Posterior vena cava (tissue), 2 donors: ENCODE measurements around the gene INS. TPM values are rescaled to one million over a fixed set of nuclear protein-coding genes. Genes with fewer than 3 reads are reported as not detected.
"Not testable (repeated sequence)": the region's sequence is repeated elsewhere in the genome, so short reads cannot be mapped to it uniquely, and the experiment has no call there.

Experiments
- DNase-seq: peaks from one replicate; pipeline ENCODE4 v3.0.0-alpha.2; 2020; ENCODE audit warnings: low spot score
- intact Hi-C, 2 donors: fragments of 100-400 bp; cut with DNase I; formaldehyde crosslinking; loops; one replicate each; pipeline versions ENCODE4 v1.14.1 to v1.14.2; 2022 to 2023
- total RNA-seq, 2 donors: library from RNA; stranded (reverse); fragmentation: NEBNext Ultra II Directional; extraction: Animal tissue kit (Norgen Biotek cat#: 25700); gene quantifications; one replicate each; pipeline ENCODE4 v1.2.1, GENCODE V29; 2021
- donor health status: DM: yes; HTN: yes; CAD: no.
- donor health status: DM: yes; HTN: yes; CAD: no.

The INS gene
- total RNA-seq, 2 donors from 2014 or later = not detected

DNA sequence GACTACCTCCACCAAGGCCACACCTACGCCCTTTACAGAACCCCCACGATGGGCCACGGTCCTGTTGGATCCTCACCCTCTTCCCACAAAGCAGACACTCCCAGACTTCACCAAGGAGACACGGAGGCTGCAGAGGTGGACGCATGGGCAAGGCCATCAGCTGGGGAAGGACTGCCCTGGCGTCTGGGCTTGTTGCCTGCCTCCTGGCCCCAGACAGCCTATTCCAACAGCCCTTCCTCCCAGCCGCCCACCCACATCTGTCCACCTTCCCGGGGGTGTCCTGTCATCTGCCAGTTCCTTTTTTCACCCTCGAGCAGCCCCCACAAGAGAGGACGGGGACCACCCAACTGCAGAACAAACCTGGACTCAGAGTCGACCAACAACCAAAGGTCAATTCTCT is 39.5 kb upstream of the INS start:
- peak; percentile 43 for DNase-seq
- intact Hi-C loops = no loop called here

- DNase-seq = peak; percentile 69
- intact Hi-C loops = loop anchor here (5.0 to 10.0 kb wide), 2 partner anchors 98 to 105 kb away; partner anchors contain the start of genes C11orf21 (in 1 of the 2) and TSPAN32 (in 1 of the 2)
Observed at GRCh38 chr11:2199466-2200341, 38.7 kb upstream of the INS start.

DNA sequence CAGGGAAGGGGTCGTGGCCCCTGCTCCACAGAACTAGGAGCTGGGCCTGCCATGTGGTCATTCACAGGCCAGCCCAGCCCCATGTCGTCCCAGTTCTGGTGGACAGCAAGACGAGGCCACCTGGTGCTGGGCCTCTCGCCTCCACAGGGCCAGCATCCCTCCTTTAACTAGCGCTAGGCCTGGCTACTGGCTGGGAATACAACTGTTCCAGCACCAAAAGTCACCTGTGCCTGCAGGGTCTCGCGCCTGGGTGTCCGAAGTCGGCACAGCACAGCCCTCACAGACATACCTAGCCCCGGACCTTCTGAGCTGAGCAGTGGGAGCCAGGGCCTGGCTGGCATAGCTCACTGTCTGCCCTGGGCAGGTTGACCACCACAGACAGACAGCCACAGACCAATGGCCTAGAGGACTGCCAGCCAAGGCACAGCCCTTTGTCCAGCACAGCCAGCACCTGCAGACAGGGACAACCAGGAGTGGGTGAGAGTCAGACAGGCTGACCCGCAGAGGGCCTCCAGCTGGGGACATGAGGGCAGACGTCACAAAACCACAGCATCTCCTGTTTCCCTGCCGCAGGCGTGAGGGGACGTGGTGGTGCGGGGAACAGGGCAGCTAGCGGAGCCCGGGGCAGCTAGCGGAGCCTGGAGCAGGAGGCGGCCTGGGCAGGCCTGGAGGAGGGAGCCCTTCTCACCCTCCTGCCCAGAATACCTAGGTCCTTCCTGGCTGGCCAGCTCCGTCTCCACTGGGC is 37.8 kb upstream of the INS start:
- intact Hi-C loops = loop anchor here (5.0 to 10.0 kb wide), 2 partner anchors 99 to 106 kb away; partner anchors contain the start of genes C11orf21 (in 1 of the 2) and TSPAN32 (in 1 of the 2)
- DNase-seq = no peak

- intact Hi-C loops = loop anchor here (2.0 to 10.0 kb wide), 3 partner anchors 99 to 223 kb away; partner anchors contain the start of genes C11orf21 (in 1 of the 2) and TSPAN32 (in 1 of the 2)
- no peak for DNase-seq
Observed at GRCh38 chr11:2197771-2198520, 36.9 kb upstream of the INS start.

- intact Hi-C loops = loop anchor here (2.0 to 10.0 kb wide), 3 partner anchors 100 to 224 kb away; partner anchors contain the start of genes C11orf21 (in 1 of the 2) and TSPAN32 (in 1 of the 2)
- DNase-seq = peak; percentile 92
Observed at GRCh38 chr11:2196970-2197770, 36.2 kb upstream of the INS start.

GRCh38 chr11:2195756-2196088 is 34.7 kb upstream of the INS start:
- no peak for DNase-seq
- intact Hi-C loops = loop anchor here (2.0 to 10.0 kb wide), 3 partner anchors 102 to 225 kb away; partner anchors contain the start of genes C11orf21 (in 1 of the 2) and TSPAN32 (in 1 of the 2)

- no peak for DNase-seq
- intact Hi-C loops = loop anchor here (5.0 to 10.0 kb wide), 2 partner anchors 102 to 110 kb away; partner anchors contain the start of genes C11orf21 (in 1 of the 2) and TSPAN32 (in 1 of the 2)
Observed at GRCh38 chr11:2194877-2195755, 34.1 kb upstream of the INS start.

DNA sequence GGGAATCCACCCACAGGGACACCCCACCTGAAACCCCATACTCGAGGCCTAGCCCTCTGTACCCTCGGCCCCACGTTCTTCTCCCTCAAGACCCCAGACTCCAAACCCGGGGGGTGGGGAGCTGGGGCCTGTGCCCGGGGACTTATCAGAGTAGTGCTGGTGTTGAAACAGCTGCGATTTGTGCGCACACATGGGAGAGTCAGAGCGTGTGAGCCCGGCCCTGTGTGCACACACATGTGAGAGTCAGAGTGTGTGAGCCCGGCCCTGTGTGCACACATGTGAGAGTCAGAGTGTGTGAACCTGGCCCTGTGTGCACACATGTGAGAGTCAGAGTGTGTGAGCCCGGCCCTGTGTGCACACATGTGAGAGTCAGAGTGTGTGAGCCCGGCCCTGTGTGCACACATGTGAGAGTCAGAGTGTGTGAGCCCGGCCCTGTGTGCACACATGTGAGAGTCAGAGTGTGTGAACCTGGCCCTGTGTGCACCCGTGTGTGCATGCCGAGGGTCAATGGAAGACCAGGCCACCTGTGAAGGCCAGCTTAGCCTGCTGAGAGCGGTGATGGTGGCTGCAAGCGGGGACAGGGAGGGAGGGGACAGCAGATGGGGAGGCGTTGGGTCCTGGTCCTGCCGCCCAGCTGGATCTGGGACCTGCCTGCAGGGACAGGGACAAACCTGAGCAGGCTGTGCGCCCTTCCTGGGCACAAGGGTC is 33.0 kb upstream of the INS start:
- intact Hi-C loops = loop anchor here in 1 of 2 donors (10.0 kb wide), 1 partner anchor 111 kb away; the partner anchor contains the start of genes C11orf21 and TSPAN32

GRCh38 chr11:2193099-2193887 is 32.3 kb upstream of the INS start:
- intact Hi-C loops = loop anchor here in 1 of 2 donors (10.0 kb wide), 1 partner anchor 112 kb away; the partner anchor contains the start of genes C11orf21 and TSPAN32
- DNase-seq = no peak

More for the DNA sequence above, 33.0 kb upstream of the INS start:
- DNase-seq = not testable (repeated sequence)

GRCh38 chr11:2192435-2192834 is 31.4 kb upstream of the INS start:
- intact Hi-C loops = loop anchor here in 1 of 2 donors (10.0 kb wide), 1 partner anchor 112 kb away; the partner anchor contains the start of genes C11orf21 and TSPAN32
- DNase-seq = no peak

GRCh38 chr11:2191883-2192282 is 30.9 kb upstream of the INS start:
- DNase-seq = no peak
- intact Hi-C loops = loop anchor here in 1 of 2 donors (10.0 kb wide), 1 partner anchor 113 kb away; the partner anchor contains the start of genes C11orf21 and TSPAN32

DNA sequence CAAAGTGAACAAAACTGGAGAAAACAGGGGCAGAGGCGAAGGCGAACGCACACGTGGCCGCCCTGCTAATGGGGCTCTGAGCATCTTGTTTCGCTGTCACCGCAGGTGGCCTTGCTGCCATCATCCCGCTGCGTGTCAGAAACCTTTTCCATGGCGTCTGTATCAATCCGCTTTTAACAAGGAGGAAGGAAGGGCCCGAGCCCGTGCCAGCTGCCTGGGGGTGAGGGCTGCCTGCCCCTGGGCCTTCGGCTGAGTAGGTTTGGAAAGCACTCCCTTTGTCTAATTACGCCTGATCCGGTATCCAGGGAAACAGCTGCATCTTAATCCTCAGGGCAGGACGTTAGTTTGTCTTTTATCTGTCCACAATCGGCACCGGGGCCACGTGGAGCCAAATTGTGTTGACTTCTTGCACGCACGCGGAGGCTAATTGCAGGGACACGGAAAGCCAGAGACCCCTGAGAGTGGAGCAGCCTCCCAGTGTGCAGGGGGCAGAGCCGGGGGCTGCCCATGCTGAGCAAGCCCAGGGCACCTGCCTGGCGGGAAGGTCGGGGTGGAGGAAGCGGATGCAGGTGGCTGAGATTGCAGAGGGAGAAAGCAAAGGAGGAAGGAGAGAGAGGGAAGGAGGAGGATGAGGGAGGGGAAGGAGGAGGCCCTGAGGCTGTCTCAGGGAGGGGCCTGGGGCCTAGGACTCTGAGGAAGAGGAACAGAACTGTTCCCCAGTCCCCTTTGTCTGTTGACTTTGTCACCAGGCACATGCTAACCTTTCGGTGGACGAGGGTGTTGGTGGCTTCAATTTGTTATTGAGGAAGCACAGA is 29.9 kb upstream of the INS start:
- intact Hi-C loops = loop anchor here in 1 of 2 donors (10.0 kb wide), 1 partner anchor 114 kb away; the partner anchor contains the start of genes C11orf21 and TSPAN32
- DNase-seq = no peak

- intact Hi-C loops = loop anchor here in 1 of 2 donors (10.0 kb wide), 1 partner anchor 115 kb away; the partner anchor contains the start of genes C11orf21 and TSPAN32
- DNase-seq = no peak
Observed at GRCh38 chr11:2189938-2190656, 29.1 kb upstream of the INS start.

- DNase-seq = no peak
Observed at GRCh38 chr11:2188745-2189144, 27.7 kb upstream of the INS start.

More at GRCh38 chr11:2188745-2189144, 27.7 kb upstream of the INS start:
- intact Hi-C loops = no loop called here
